ENCODE data around the gene CCDC149.

CCDC149 gene

GRCh38 chr4:24927049-24927448 lies 14.2 kb upstream of the CCDC149 start:
- H3K79me2 ChIP-seq (ENCODE audit: insufficient read depth, low read length) = no peaks in the 10 kb centered on the region
- TF ChIP-seq EZH2 (IDR thresholded peaks at IDR 0.05; ENCODE audit: borderline replicate concordance, low read depth, low read length, severe bottlenecking) (no peak), CTCF (IDR thresholded peaks at IDR 0.05; ENCODE audit: borderline replicate concordance, extremely low read depth, low read length, poor library complexity, severe bottlenecking) (no peak)
- ATAC-seq (ENCODE audit: insufficient read depth, low read depth) (no peak), DNase-seq (no peak)
- no peak overlapping the region for H3K4me3 ChIP-seq (ENCODE audit: low read depth in 1 of 2, low read length in 2 of 2)
- H3K27ac ChIP-seq (ENCODE audit: low read length) = no peak overlapping the region
- no peak overlapping the region for H2AFZ ChIP-seq (ENCODE audit: low read depth, low read length)
- H3K9me3 ChIP-seq (ENCODE audit: insufficient read depth, low read length, severe bottlenecking) = no peaks in the 10 kb centered on the region
- H3K4me2 ChIP-seq (ENCODE audit: insufficient read depth, low read length) = no peak overlapping the region
- no peaks in the 10 kb centered on the region for H3K36me3 ChIP-seq (ENCODE audit: insufficient read depth, low read length)
- H3K4me1 ChIP-seq (ENCODE audit: insufficient read depth, low read length) = no peaks in the 10 kb centered on the region
- no peaks in the 10 kb centered on the region for H4K20me1 ChIP-seq (ENCODE audit: insufficient read depth, low read length)
- no peaks in the 10 kb centered on the region for H3K27me3 ChIP-seq (ENCODE audit: insufficient read depth, low read length, poor library complexity)
- H3K9ac ChIP-seq (ENCODE audit: low read depth, low read length) = no peak overlapping the region

GRCh38 chr4:24924309-24924781 lies 11.5 kb upstream of the CCDC149 start:
- ATAC-seq (ENCODE audit: insufficient read depth, low read depth) = no peak
- H3K9ac ChIP-seq (ENCODE audit: low read depth, low read length) = no peak overlapping the region
- no peaks in the 10 kb centered on the region for H3K9me3 ChIP-seq (ENCODE audit: insufficient read depth, low read length, severe bottlenecking)
- no peaks in the 10 kb centered on the region for H4K20me1 ChIP-seq (ENCODE audit: insufficient read depth, low read length)
- no peaks in the 10 kb centered on the region for H3K79me2 ChIP-seq (ENCODE audit: insufficient read depth, low read length)
- no peaks in the 10 kb centered on the region for H3K36me3 ChIP-seq (ENCODE audit: insufficient read depth, low read length)
- H3K4me2 ChIP-seq (ENCODE audit: insufficient read depth, low read length) = no peak overlapping the region
- no peak overlapping the region for H3K27ac ChIP-seq (ENCODE audit: low read length)
- no peak for TF ChIP-seq EZH2 (IDR thresholded peaks at IDR 0.05; ENCODE audit: borderline replicate concordance, low read depth, low read length, severe bottlenecking)
- no peak for TF ChIP-seq CTCF (IDR thresholded peaks at IDR 0.05; ENCODE audit: borderline replicate concordance, extremely low read depth, low read length, poor library complexity, severe bottlenecking)
- DNase-seq = no peak
- no peak overlapping the region for H3K4me3 ChIP-seq (ENCODE audit: low read depth in 1 of 2, low read length in 2 of 2)
- H2AFZ ChIP-seq (ENCODE audit: low read depth, low read length) = no peak overlapping the region
- no peaks in the 10 kb centered on the region for H3K27me3 ChIP-seq (ENCODE audit: insufficient read depth, low read length, poor library complexity)
- H3K4me1 ChIP-seq (ENCODE audit: insufficient read depth, low read length) = no peaks in the 10 kb centered on the region

GRCh38 chr4:24923550-24923949 lies 10.7 kb upstream of the CCDC149 start:
- Histone ChIP-seq H3K79me2 (ENCODE audit: insufficient read depth, low read length) (no peaks in the 10 kb centered on the region), H3K4me1 (ENCODE audit: insufficient read depth, low read length) (no peaks in the 10 kb centered on the region), H3K4me3 (ENCODE audit: low read depth in 1 of 2, low read length in 2 of 2) (no peak overlapping the region), H4K20me1 (ENCODE audit: insufficient read depth, low read length) (no peaks in the 10 kb centered on the region), H3K4me2 (ENCODE audit: insufficient read depth, low read length) (no peak overlapping the region), H2AFZ (ENCODE audit: low read depth, low read length) (no peak overlapping the region), H3K36me3 (ENCODE audit: insufficient read depth, low read length) (no peaks in the 10 kb centered on the region), H3K9ac (ENCODE audit: low read depth, low read length) (no peak overlapping the region), H3K27me3 (ENCODE audit: insufficient read depth, low read length, poor library complexity) (no peaks in the 10 kb centered on the region), H3K9me3 (ENCODE audit: insufficient read depth, low read length, severe bottlenecking) (no peaks in the 10 kb centered on the region), H3K27ac (ENCODE audit: low read length) (no peak overlapping the region)
- TF ChIP-seq CTCF (IDR thresholded peaks at IDR 0.05; ENCODE audit: borderline replicate concordance, extremely low read depth, low read length, poor library complexity, severe bottlenecking) = no peak
- TF ChIP-seq EZH2 (IDR thresholded peaks at IDR 0.05; ENCODE audit: borderline replicate concordance, low read depth, low read length, severe bottlenecking) = no peak
- DNase-seq (no peak), ATAC-seq (ENCODE audit: insufficient read depth, low read depth) (no peak)

GRCh38 chr4:24923002-24923401 lies 10.2 kb upstream of the CCDC149 start:
- DNase-seq (no peak), ATAC-seq (ENCODE audit: insufficient read depth, low read depth) (no peak)
- no peaks in the 10 kb centered on the region for H3K4me1 ChIP-seq (ENCODE audit: insufficient read depth, low read length)
- H2AFZ ChIP-seq (ENCODE audit: low read depth, low read length) = no peak overlapping the region
- no peak overlapping the region for H3K4me2 ChIP-seq (ENCODE audit: insufficient read depth, low read length)
- no peaks in the 10 kb centered on the region for H3K9me3 ChIP-seq (ENCODE audit: insufficient read depth, low read length, severe bottlenecking)
- H3K27ac ChIP-seq (ENCODE audit: low read length) = no peak overlapping the region
- H3K27me3 ChIP-seq (ENCODE audit: insufficient read depth, low read length, poor library complexity) = no peaks in the 10 kb centered on the region
- H3K4me3 ChIP-seq (ENCODE audit: low read depth in 1 of 2, low read length in 2 of 2) = no peak overlapping the region
- H3K36me3 ChIP-seq (ENCODE audit: insufficient read depth, low read length) = no peaks in the 10 kb centered on the region
- H4K20me1 ChIP-seq (ENCODE audit: insufficient read depth, low read length) = no peaks in the 10 kb centered on the region
- H3K9ac ChIP-seq (ENCODE audit: low read depth, low read length) = no peak overlapping the region
- no peaks in the 10 kb centered on the region for H3K79me2 ChIP-seq (ENCODE audit: insufficient read depth, low read length)
- TF ChIP-seq EZH2 (IDR thresholded peaks at IDR 0.05; ENCODE audit: borderline replicate concordance, low read depth, low read length, severe bottlenecking) = no peak
- TF ChIP-seq CTCF (IDR thresholded peaks at IDR 0.05; ENCODE audit: borderline replicate concordance, extremely low read depth, low read length, poor library complexity, severe bottlenecking) = no peak

All from DND-41 (cell line).